K562 (cell line): Measurements from ENCODE around the gene CCDC85A. TPM values are rescaled to one million over a fixed set of nuclear protein-coding genes. Genes with fewer than 3 reads are reported as not detected.

Experiments used
- ATAC-seq: fragments of 200-7000 bp; cut with Tn5 transposase; 3 replicates; pipeline ENCODE4 v1.9.1; 2020; ENCODE audit warnings: moderate library complexity
- BruUV-seq: library from RNA; stranded (reverse); fragments of 400-500 nt; replicated peaks from 2 replicates; lab custom pipeline; 2021; lab: Mats Ljungman, UMichigan
- CTCF ChIA-PET: fragments of 300-600 bp; formaldehyde crosslinking; extraction: SDS; loops from one replicate; lab custom pipeline; 2021; ENCODE audit warnings: low intra/inter-chr PET ratio; lab: Yijun Ruan, JAX
- POLR2A ChIA-PET: fragments of 300-600, 350-650 bp; sonication (Branson Sonifier 250); formaldehyde crosslinking; extraction: SDS; loops from one replicate; lab custom pipeline; 2021; ENCODE audit warnings: antibody characterized with exemption, inconsistent platforms; lab: Yijun Ruan, JAX
- DNase-seq, 4 experiments: peaks; one replicate each; pipeline versions ENCODE4 v3.0.0 to v3.0.0-alpha.2; 2011 to 2018; ENCODE audit warnings: low spot score in 3 of 4, mixed read lengths in 3 of 4; ENCODE audit errors: extremely low read depth in 1 of 4
- FAIRE-seq: peaks from 2 replicates; lab custom pipeline; 2011; peaks lifted over from hg19 to GRCh38; lab: Jason Lieb, UNC
- H2AFZ ChIP-seq: 2 replicates; pipeline ENCODE4 v1.6.0; 2011; ENCODE audit warnings: low read depth, low read length, control low read depth, inconsistent platforms
- H3K27ac ChIP-seq: fragments of 200-600 bp; 3 replicates; pipeline ENCODE4 v1.8.0; 2011; ENCODE audit warnings: low read depth, mild to moderate bottlenecking, control low read depth, inconsistent platforms, low read length, moderate library complexity, mixed read lengths; ENCODE audit errors: extremely low read depth
- H3K27me3 ChIP-seq, 2 experiments: fragments of 300-600 bp in 1 of 2; 2 replicates in 1 of 2; 3 replicates in 1 of 2; pipeline versions ENCODE4 v1.6.0 to v1.8.0; 2011; ENCODE audit warnings: inconsistent platforms in 2 of 2, low read length in 2 of 2, mild to moderate bottlenecking in 1 of 2, mixed read lengths in 1 of 2, moderate library complexity in 1 of 2; ENCODE audit not compliant: control insufficient read depth in 2 of 2, insufficient read depth in 2 of 2
- H3K36me3 ChIP-seq: fragments of 300-600 bp; 3 replicates; pipeline ENCODE4 v1.8.0; 2011; ENCODE audit warnings: mild to moderate bottlenecking, low read length, inconsistent platforms; ENCODE audit not compliant: control insufficient read depth, insufficient read depth
- H3K4me1 ChIP-seq, 2 experiments: fragments of 200-600 bp in 1 of 2; replicated peaks in 1 of 2; 2 replicates in 1 of 2; 3 replicates in 1 of 2; pipeline versions ENCODE4 v1.5.1 to v1.8.0; 2011; ENCODE audit warnings: inconsistent platforms in 2 of 2, low read length in 2 of 2, mild to moderate bottlenecking in 1 of 2, mixed read lengths in 1 of 2, moderate library complexity in 1 of 2; ENCODE audit not compliant: control insufficient read depth in 2 of 2, insufficient read depth in 2 of 2
- H3K4me2 ChIP-seq: 2 replicates; pipeline ENCODE4 v1.6.1; 2011; ENCODE audit warnings: low read length, control low read depth, inconsistent platforms, mixed read lengths; ENCODE audit not compliant: insufficient read depth
- H3K4me3 ChIP-seq: fragments of 200-600 bp; sonication (generic), shearing (Covaris generic); 2 replicates; pipeline ENCODE4 v1.5.1; 2016; ENCODE audit warnings: control low read depth, inconsistent platforms
- H3K79me2 ChIP-seq: fragments of 200-600 bp; 3 replicates; pipeline ENCODE4 v1.8.0; 2011; ENCODE audit warnings: low read length, inconsistent platforms; ENCODE audit not compliant: control insufficient read depth, insufficient read depth
- H3K9ac ChIP-seq, 2 experiments: 2 replicates each; pipeline versions ENCODE4 v1.6.0 to v1.6.1; 2011; ENCODE audit warnings: low read depth in 2 of 2, low read length in 2 of 2, control low read depth in 1 of 2, inconsistent platforms in 1 of 2, mild to moderate bottlenecking in 1 of 2, mixed read lengths in 1 of 2; ENCODE audit not compliant: insufficient read depth in 1 of 2
- H3K9me1 ChIP-seq: one replicate; pipeline ENCODE4 v1.6.0; 2011; ENCODE audit warnings: inconsistent platforms, mild to moderate bottlenecking, low read length, moderate library complexity; ENCODE audit not compliant: control insufficient read depth, insufficient read depth
- H3K9me3 ChIP-seq: replicated peaks from 2 replicates; pipeline ENCODE4 v1.5.1; 2011; ENCODE audit warnings: low read depth, low read length, inconsistent platforms; ENCODE audit not compliant: control insufficient read depth, insufficient read depth
- H4K20me1 ChIP-seq: replicated peaks from 2 replicates; pipeline ENCODE4 v1.6.1; 2011; ENCODE audit warnings: low read length, inconsistent platforms, mixed read lengths; ENCODE audit not compliant: control insufficient read depth, insufficient read depth
- FOXK1 ChIP-seq: sonication (generic); formaldehyde crosslinking; IDR thresholded peaks from 2 replicates; pipeline ENCODE4 v1.8.0; 2022; ENCODE audit warnings: missing genetic modification reagents, mild to moderate bottlenecking, borderline replicate concordance
- L3MBTL2 ChIP-seq: fragments of 450-650 bp; IDR thresholded peaks from 2 replicates; pipeline ENCODE4 v1.6.1; 2016; ENCODE audit warnings: mild to moderate bottlenecking, moderate library complexity
- MEF2D ChIP-seq: conservative IDR thresholded peaks from 2 replicates; pipeline ENCODE4 v1.6.1; 2016; ENCODE audit warnings: low read depth, missing genetic modification characterization, missing compliant biosample characterization
- MLLT1 ChIP-seq, 2 experiments: fragments of 450-650 bp; IDR thresholded peaks; 2 replicates each; pipeline ENCODE4 v1.6.1; 2016
- NEUROD1 ChIP-seq: fragments of 150-350 bp; IDR thresholded peaks from 2 replicates; pipeline ENCODE4 v1.6.1; 2014; ENCODE audit warnings: borderline replicate concordance, low read length, low read depth; ENCODE audit not compliant: partially characterized antibody
- RBM39 ChIP-seq: fragments of 200-400 bp; formaldehyde crosslinking; optimal IDR thresholded peaks from 2 replicates; pipeline ENCODE3; 2018; ENCODE audit warnings: low read depth, low read length
- TCF7L2 ChIP-seq: fragments of 150-350 bp; IDR thresholded peaks from 2 replicates; pipeline ENCODE4 v1.6.1; 2016; ENCODE audit warnings: low read depth, mild to moderate bottlenecking, low read length, moderate library complexity
- ZBTB34 ChIP-seq: fragments of 250-450 bp; sonication (Bioruptor Pico); IDR thresholded peaks from 2 replicates; pipeline ENCODE4 v1.8.0; 2021; ENCODE audit warnings: mild to moderate bottlenecking, moderate library complexity
- ZBTB43 ChIP-seq: sonication (generic); formaldehyde crosslinking; IDR thresholded peaks from 2 replicates; pipeline ENCODE4 v1.8.0; 2023; ENCODE audit warnings: mild to moderate bottlenecking, missing genetic modification reagents
- ZNF232 ChIP-seq: sonication (generic); formaldehyde crosslinking; IDR thresholded peaks from 2 replicates; pipeline ENCODE4 v1.8.0; 2022; ENCODE audit warnings: mild to moderate bottlenecking, missing genetic modification reagents
- ZNF239 ChIP-seq: fragments of 250-450 bp; sonication (Bioruptor Pico); IDR thresholded peaks from 2 replicates; pipeline ENCODE4 v1.4.0; 2020; ENCODE audit warnings: mild to moderate bottlenecking
- ZNF431 ChIP-seq: sonication (generic); formaldehyde crosslinking; IDR thresholded peaks from 2 replicates; pipeline ENCODE4 v1.8.0; 2022; ENCODE audit warnings: mild to moderate bottlenecking, missing genetic modification reagents
- ZNF511 ChIP-seq: sonication (generic); formaldehyde crosslinking; IDR thresholded peaks from 2 replicates; pipeline ENCODE4 v1.8.0; 2022; ENCODE audit warnings: mild to moderate bottlenecking, missing genetic modification reagents
- ZNF561 ChIP-seq: fragments of 450-650 bp; formaldehyde crosslinking; conservative IDR thresholded peaks from 2 replicates; pipeline ENCODE4 v1.4.0; 2020; ENCODE audit warnings: mild to moderate bottlenecking, moderate library complexity
- ZNF655 ChIP-seq: fragments of 250-450 bp; sonication (Bioruptor Pico); IDR thresholded peaks from 2 replicates; pipeline ENCODE4 v1.5.0; 2021
- WGBS: fragments of 100-300 bp; shearing (Covaris generic); methylation state at CpG from one replicate; pipeline ENCODE4 v1.1.6; 2016; ENCODE audit warnings: low coverage, mixed read lengths; ENCODE audit not compliant: insufficient coverage; ENCODE audit errors: missing lambda C conversion rate; 5-methylcytosine and 5-hydroxymethylcytosine counted together
- in situ Hi-C: fragments of 300-500 bp; cut with MboI; formaldehyde crosslinking; loops from 4 replicates; pipeline ENCODE4 v1.15.0; 2018; ENCODE audit warnings: inconsistent platforms, mixed read lengths
- intact Hi-C: fragments of 100-400 bp; cut with micrococcal nuclease; formaldehyde crosslinking; loops from 2 replicates; pipeline ENCODE4 v1.14.2; 2022
- polyA plus RNA-seq, 8 experiments: library from polyadenylated mRNA; depleted of rRNA in 4 of 8; stranded (reverse) in 5 of 8; unstranded in 3 of 8; fragments of >200 nt; fragmentation: Nextera tagmentation in 2 of 8; fragmentation: Illumina TruSeq in 1 of 8; extraction: Ambion mirVana in 2 of 8; extraction: Trizol in 1 of 8; gene quantifications; 2 replicates each; pipeline versions ENCODE4 v1.2.1 to v1.2.3, GENCODE V29; 2011 to 2014; ENCODE audit warnings: inconsistent platforms in 1 of 8, missing spikeins in 1 of 8
- total RNA-seq, 7 experiments: library from RNA; depleted of rRNA in 6 of 7; stranded (reverse); fragments of >200 nt in 6 of 7; fragmentation: Illumina TruSeq in 2 of 7; extraction: Trizol in 2 of 7; gene quantifications; 2 replicates each; pipeline versions ENCODE4 v1.2.1 to v1.2.3, GENCODE V29; 2011 to 2021; ENCODE audit warnings: low replicate concordance in 1 of 7

CCDC85A gene
- total and polyA plus RNA-seq, 9 of the 15 experiments (the other 6 are each of a cell fraction or from before 2014, with no cell fraction given) = 0.03 to 0.14 (median 0.10) TPM; not detected in 5

GRCh38 chr2:56369316-56369715 lies 185.5 kb downstream of the CCDC85A start:
- H3K9me1 ChIP-seq = no peaks in the 10 kb centered on the region
- intact Hi-C loops = no loop called here
- no peaks in the 10 kb centered on the region for H3K36me3 ChIP-seq
- H3K4me3 ChIP-seq = no peak overlapping the region
- TF ChIP-seq L3MBTL2 (no peak), ZNF655 (no peak), ZNF431 (CRISPR knock-in tag) (no peak), ZNF511 (CRISPR knock-in tag) (no peak), ZNF232 (CRISPR knock-in tag) (no peak), TCF7L2 (no peak), FOXK1 (CRISPR knock-in tag) (no peak), ZNF561 (CRISPR knock-in tag) (no peak), MEF2D (no peak), ZBTB43 (CRISPR knock-in tag) (no peak), ZBTB34 (CRISPR knock-in tag) (no peak), RBM39 (no peak), MLLT1 (IDR thresholded peaks at IDR 0.05) (no peak), ZNF239 (no peak), NEUROD1 (no peak)
- no peak overlapping the region for H3K4me2 ChIP-seq
- FAIRE-seq = no peak
- in situ Hi-C loops = no loop called here
- no peak for ATAC-seq
- H3K9ac ChIP-seq = no peak overlapping the region
- POLR2A ChIA-PET = no interaction called here
- WGBS = 0% methylated on average over 2 of the region's 2 CpGs
- CTCF ChIA-PET = interaction anchor here (0.5 kb wide), 1 partner anchor 86 kb away, joined by 3 read pairs; no protein-coding TSS in a partner anchor
- BruUV-seq = no TSS peak
- H3K27me3 ChIP-seq = no peaks in the 10 kb centered on the region
- no peak for DNase-seq
- H4K20me1 ChIP-seq = no peaks in the 10 kb centered on the region
- H3K4me1 ChIP-seq = no peaks in the 10 kb centered on the region
- no peaks in the 10 kb centered on the region for H3K9me3 ChIP-seq
- no peak overlapping the region for H3K27ac ChIP-seq
- H2AFZ ChIP-seq = no peak overlapping the region
- H3K79me2 ChIP-seq = no peaks in the 10 kb centered on the region
